Tongue (tissue), 2 donors: ENCODE measurements around the gene KLHL17. TPM values are rescaled to one million over a fixed set of nuclear protein-coding genes. Genes with fewer than 3 reads are reported as not detected.

Source experiments
- DNase-seq: peaks from one replicate; pipeline ENCODE4 v3.0.0-alpha.2; 2015
- total RNA-seq: library from RNA; depleted of rRNA; stranded (reverse); fragments of >200 nt; gene quantifications from one replicate; pipeline ENCODE4 v1.2.3, GENCODE V29; 2014

KLHL17 gene
- total RNA-seq, 1 donor from 2014 or later = 7.5 TPM

DNA sequence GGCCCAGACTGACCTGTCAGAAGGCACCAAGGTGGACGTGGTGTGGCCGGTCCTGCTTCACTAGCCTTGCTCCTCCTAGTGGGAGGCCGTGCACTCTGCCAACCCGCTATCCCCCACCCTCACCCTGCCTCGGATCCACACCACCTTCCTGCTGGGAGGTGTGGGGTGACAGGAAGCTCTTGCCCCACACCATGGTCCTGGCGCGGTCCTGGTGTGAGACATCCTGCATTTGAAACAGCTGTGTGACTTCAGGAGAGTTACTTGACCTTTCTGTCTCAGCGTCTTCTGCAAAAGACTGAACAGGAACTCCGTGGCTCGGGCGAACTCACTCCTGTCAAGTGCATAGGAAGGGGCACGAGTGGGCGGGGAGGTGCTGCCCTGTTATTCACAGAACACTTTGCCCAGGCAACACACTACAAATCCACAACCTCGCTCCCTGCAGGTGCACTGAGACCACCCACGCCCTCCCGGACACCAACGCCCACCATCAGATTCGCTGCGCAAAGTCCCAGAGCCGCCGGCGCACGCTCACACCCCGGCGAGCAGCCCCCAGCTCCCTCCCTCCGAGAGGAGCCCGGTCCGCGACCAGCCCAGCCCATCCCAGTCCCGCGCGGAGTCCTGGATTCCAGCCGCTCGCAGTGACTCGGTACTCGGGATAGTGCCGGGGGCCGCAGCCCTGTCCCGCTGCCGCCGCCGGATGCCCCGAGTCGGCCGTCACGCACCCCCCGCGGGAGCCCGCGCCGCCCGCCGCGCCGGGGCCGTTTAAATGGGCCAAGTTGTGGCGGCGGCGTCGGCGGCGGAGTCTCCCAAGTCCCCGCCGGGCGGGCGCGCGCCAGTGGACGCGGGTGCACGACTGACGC is 37.0 kb upstream of the KLHL17 start, which contains the start of gene SAMD11:
Gene SAMD11 (plus strand): TSS at position 793 of the 860 bp plus-strand sequence. CDS start 509 bp downstream, outside the sequence.
- peak; percentile 90 for DNase-seq

DNA sequence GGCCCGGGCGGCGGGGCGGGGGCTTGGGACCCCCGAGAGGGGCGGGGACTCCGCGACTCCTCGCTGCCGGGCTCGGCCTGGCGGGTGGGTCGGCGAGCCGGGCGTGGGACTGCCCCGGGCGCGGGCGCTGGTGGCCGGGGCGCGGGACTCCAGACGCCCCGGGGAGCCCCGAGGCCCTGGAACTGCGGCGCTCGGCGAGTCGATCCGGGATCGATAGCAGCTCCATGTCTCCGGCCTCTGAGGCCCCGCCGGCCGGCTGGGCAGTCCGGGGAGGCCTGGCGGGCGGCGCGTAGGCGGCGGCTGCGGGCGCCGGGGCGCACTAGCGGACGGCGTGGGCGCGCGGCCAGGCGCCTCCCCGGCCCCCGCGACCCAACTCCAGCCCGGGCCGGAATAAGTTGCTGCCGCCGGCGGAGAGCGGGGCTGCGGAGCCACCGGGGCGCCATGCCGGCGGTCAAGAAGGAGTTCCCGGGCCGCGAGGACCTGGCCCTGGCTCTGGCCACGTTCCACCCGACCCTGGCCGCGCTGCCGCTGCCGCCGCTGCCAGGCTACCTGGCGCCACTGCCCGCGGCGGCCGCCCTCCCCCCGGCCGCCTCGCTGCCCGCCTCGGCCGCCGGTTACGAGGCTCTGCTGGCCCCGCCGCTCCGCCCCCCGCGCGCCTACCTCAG is 36.3 kb upstream of the KLHL17 start:
- DNase-seq = no peak

DNA sequence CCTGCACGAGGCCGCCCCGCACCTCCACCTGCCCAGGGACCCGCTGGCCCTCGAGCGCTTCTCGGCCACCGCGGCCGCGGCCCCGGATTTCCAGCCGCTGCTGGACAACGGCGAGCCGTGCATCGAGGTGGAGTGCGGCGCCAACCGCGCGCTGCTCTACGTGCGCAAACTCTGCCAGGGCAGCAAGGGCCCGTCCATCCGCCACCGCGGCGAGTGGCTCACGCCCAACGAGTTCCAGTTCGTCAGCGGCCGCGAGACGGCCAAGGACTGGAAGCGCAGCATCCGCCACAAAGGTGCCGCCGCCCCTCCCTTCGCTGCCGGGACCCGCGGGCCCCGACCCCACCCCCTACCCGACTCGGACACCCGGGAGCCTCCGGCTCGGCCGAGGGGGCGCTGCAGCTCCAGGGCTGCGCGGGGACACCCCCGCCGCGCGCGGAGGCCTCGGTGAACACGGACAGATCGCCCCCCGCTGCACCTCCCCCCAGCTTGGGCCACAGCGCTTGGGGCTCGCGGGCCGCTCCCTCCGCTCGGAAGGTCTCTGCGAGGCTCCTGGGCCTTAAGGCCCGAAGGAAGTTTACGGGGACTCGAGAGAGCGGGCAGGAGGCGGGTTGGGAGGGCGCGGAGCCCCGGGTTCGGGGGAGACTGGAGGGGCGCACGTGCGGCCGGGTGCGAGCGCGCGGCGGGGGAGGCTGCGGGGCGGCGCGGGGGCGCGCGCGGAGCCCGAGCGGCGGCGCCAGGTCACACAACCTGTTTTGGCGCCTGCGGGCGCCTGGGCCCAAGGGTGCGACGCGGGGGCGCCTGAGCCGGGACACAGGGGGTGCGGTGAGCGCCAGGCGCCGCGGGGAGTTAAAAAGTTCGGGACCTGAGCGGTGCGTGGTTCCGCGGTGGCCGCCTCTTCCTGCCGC is 35.5 kb upstream of the KLHL17 start:
- no peak for DNase-seq

DNA sequence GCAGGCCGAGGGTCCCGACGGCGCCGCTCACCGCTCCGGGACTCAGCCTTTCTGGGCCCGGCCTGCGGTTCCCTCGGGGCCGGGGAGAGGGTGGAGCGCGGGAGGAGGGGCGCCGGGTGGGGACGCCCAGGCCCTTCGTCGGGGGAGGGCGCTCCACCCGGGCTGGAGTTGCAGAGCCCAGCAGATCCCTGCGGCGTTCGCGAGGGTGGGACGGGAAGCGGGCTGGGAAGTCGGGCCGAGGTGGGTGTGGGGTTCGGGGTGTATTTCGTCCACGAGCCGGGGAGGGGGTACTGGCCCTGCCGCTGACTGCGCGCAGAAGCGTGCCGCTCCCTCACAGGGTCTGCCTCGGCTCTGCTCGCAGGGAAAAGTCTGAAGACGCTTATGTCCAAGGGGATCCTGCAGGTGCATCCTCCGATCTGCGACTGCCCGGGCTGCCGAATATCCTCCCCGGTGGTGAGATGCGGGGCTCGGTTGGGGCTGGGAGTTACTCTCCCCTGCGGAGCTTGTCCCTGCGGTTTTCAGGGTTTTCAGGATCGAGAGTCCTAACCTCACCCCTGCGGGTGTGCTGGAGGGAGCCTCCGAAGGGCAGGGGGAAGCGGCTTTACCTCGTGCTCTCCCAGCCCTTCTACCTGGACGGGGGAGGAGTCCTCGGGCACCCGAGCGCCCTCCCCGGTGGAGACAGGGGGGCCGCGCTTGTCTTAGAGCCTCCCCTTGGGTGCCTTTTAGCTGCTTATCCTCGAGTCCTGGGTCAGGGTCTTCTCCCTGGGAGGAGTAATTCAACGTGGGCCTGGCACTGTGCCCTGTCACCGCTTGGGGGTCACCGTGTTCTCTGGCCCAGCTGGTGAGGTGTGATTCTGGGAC is 34.6 kb upstream of the KLHL17 start:
- no peak for DNase-seq

DNA sequence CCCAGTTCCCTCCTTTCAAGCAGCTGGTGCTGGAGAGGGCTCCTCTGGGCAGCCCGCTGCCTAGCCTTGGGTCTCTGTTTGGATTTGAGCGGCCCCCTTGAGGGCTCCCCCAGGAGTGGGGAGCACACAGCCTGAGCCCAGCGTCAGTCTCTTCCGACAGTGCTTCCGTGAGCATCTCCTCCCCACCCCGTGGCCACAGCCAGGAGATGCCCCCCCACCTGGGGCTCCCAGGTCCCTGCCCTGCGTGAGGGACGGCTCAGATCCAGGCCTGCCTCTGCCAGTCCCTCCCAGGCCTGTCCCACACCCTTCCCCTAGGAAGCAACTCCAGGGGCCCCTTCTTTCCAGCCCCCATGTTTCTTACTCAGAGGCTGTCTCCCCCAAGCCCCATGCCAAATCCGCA is 33.1 kb upstream of the KLHL17 start:
- no peak for DNase-seq

DNA sequence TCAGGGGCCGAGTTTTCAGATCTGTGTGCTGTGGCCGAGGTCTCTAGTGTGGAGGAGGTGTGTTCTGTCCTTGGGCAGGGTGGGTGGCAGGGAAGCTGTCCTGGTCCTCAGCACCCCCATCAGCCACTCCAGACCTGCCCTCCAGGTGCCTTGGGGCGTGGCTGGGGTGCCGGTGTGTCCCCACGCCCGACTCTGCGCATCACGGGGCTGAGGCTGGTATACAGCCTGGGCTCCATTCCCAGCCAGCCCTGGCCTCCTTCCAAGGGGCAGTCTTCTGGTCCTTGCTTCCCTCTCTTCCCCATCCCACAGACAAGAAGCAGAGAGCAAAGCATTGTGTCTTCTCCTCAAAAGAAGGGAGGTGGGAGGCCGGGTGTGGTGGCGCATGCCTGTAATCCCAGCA is 32.6 kb upstream of the KLHL17 start:
- no peak for DNase-seq

DNA sequence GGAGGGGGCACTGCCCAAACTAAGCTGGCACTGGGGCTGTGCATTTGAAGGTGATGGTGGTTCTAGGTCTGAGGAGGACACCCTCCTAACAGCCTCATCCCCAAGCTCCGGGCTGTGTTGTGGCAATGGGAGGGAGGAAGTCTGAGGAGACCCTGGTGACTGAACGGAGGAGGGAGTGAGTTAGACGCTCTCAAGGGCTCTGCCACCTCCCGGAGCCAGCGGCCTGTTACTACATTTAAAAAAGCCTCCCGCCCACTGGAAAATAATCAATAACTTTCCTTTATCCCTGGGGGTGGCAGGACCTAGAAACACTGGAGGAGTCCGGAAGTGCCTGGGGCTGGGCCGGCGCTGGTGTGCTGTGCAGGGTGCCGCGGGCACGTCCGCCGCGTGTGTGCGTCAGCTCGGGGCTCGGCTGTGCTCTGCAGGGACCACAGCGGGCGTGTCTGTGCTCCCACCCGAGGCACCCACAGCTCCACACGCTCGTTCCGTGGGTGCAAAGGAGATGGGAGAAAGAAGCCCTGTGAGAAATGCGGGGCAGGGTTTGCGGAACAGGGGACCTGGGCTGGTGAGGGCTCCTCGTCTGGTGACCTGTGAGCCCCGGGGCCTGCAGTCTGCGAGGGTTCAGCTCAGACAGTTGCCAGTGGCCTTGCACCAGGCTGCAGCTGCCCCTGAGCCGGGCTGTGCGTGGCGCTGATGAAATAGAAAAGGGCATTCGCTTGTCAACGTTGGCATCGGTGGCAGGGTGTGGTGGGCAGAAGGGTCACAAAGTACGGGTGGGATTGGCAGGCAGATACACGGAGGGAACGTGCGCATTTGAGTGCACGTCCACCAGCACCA is 31.3 kb upstream of the KLHL17 start:
- DNase-seq = no peak

DNA sequence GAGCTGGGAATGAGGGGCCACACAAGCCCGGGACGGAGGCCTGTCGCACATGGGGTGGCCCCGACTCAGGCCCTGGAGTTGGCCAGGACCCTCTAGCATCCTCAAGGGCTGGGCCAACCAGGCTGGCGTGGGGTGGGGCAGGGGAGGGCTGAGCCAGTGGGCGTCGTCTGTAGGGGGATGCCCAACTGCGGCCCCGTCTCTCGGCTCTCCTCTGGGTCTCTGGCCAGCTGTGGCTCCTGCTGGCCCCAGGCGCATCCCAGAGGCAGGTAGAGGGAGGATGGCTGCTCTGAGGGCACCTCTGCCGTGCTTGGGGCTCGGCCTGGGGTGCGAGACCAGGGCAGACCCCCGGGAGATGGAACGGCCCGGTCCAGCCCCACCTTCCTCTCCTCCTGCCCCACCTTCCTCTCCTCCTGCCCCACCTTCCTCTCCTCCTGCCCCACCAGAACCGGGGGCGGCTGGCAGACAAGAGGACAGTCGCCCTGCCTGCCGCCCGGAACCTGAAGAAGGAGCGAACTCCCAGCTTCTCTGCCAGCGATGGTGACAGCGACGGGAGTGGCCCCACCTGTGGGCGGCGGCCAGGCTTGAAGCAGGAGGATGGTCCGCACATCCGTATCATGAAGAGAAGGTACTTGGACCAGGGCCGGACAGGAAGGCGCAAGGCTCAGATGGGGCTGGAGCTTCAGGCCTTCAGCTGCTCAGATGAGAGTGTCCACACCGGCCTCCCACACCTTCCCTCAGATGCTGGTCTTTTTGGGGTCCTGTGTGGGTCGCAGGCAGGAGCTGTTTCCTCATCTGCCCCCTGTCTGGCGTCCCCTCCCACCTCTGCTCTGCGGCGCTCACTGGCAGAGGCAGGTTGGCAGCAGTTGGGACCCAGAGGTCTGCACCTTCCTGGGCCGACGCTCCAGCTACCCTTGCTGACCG is 30.4 kb upstream of the KLHL17 start:
- DNase-seq = no peak

DNA sequence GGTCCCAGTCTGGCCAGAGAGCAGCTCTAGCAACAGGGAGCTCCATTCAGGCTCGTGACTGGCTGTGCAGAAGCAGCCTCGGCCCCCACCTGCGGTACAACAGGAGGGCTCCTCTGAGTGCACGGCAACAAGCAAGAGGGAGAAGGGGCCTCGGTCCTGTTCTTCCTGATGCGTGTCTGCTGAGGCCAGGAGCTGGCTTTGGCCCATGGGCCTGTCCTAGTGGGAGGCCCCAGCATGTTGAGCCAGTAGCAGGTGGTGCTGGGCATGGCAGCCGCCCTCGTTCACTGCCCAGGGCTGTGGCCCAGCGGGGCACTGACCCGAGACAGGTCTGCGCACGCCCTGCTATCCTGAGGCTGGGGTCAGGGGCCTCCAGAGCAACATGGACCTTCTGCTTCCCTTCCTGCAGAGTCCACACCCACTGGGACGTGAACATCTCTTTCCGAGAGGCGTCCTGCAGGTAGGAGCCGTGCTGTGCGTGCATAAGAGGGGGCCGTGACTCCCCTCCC is 29.7 kb upstream of the KLHL17 start:
- no peak for DNase-seq

DNA sequence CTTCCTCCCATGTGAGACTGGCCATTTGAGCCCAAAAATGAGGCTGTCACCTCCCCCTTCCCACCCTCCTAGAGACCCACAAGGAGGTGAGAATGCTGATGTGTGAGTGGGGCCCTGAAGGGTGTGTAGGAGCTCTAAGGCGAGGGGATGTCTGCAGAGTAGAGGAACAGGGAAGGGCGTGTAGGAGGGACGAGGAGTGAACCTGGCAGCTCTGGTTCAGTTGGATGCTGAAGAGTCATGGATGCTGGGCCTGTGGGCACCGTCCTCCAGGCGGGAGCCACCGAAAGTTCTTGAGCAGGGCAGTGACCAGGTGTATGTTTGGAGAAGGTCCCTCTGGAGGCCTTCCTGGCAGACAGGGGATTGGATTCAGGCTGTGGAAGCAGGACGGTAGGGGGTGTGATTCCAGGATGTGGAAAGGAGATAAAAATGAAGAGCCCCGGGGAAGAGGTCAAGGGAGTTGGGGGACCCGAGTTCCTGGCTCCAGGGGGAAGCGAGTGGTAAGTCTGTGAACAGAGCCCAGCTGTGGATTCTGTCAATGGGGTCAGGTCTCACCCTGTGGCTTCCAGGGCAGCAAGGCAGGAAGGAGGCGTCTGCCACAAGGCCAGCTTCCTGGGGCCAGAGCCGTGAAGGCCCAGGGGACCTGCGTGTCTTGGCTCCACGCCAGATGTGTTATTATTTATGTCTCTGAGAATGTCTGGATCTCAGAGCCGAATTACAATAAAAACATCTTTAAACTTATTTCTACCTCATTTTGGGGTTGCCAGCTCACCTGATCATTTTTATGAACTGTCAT is 28.8 kb upstream of the KLHL17 start:
- no peak for DNase-seq

DNA sequence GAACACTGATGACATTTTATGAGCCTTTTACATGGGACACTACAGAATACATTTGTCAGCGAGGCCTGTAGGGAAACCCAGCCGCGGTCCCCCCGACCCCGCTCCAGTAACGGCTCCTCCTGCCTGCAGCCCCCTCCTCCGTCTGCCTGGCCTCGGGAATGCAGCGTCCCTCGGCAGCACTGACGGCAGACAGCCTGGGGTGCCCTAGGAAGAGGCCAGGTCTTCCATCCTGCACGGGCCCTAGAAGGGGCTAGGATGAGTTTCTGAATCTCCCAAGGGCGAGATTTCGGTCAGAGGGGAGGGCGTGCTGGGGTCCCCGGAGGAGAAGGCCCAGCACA is 28.2 kb upstream of the KLHL17 start:
- no peak for DNase-seq

DNA sequence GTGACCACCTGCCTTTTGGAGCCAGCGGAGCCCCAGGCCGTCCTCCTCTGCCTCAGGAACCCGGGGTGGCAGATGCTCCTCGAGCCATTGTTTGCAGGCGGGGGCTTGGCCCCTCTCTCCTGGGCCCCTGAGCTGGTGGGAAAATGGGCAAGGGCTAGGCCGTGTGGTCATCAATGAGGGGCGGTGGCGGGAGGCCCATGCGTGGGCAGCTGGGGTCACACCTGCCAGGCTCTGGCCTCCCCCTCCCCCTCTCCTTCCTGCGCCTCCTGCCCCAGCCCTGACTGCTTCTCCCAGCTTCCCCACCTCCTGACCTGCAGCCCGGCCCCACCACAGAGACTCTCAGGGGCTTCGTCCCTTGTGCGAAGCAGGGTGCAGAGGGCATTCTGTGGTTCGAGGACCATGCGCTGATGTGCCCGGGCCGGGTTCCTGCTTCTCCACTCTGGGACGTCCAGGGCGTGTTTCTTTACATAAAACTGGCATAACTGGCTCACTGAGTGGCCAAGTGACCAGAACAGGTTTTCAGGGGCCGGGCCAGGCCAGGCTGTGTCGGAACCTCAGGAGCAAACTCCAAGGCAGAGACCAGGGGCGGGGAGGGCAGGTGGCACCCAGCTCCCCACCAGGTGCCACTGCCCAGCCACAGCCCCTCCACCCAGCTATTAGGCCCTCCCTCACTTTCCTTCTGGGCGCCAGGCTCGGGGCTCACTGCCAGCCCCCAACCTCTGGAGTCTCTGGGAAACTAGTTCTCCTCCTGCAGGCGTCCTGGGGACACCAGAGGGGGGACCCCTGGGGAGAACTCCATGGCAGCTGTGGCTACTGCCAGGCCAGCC is 27.4 kb upstream of the KLHL17 start:
- no peak for DNase-seq

DNA sequence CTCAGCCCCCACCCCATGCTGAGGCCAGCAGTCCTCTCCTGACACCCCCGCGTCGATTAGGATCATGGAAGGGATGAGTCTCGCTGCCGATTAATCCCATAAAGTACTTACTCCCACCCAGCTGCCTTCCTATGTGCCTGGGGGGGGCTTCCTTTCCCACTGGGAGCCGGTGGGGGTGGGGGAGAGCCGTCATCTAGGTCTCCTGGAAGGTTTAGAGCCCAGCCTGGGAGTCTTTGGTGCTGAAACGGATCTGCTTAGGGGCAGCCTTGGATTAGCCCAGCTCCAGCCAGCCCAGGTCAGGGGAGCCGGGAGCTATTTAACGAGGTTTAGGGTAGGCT is 26.8 kb upstream of the KLHL17 start:
- DNase-seq = no peak

DNA sequence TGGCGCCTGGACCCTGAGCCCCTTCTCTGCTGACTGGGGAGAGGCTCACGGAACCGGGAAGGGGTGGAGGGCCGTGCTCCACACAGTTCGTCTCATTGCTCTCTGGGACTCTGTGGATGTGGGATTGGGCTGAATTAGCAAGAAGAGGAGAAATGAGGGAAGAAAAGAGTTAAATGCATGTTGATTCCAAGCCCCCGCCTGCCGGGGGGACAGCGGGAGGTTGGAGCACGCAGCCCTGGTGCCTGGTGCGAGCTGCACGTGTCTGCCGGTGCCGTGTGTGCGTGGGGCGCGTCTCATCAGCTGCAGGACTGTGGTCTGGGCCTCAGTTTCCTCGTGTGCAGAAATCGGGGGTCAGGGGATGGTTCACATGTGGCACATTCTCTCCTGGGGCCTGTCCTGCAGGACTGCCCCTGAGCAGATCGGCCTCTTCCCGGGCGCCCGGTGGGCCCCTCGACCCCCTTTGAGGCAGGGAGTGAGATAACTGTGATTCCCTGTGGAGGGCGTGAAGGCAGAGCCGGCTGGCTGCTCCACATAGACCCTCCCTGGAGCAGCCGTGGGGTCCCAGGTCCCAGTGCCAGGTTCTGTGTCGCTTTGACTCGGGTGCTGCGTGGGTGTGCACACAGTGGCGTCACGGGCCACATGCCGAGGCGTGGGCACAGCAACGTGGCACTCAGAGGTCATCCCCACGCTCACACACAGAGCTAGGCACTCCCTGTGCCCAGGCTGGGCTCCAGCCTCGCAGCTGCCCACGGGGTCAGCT is 25.2 kb upstream of the KLHL17 start:
- no peak for DNase-seq

DNA sequence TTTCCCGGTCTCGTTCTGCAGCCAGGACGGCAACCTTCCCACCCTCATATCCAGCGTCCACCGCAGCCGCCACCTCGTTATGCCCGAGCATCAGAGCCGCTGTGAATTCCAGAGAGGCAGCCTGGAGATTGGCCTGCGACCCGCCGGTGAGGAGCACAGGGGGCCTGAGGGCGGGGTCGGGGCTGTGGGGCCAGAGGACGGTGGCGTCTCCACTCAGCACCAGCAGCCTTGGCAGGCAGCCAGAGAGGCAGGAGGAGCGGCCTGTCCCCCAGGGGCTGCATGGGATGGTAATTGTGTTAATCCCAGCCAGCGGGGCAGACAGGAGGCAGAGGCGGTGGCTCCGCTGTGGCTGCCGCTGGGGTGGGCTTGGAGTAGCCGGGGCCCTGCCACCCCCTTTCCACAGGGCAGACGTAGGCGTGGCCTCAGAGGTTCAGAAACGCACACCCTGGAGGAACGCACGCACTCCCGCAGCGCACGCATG is 24.6 kb upstream of the KLHL17 start:
- peak; percentile 81 for DNase-seq

DNA sequence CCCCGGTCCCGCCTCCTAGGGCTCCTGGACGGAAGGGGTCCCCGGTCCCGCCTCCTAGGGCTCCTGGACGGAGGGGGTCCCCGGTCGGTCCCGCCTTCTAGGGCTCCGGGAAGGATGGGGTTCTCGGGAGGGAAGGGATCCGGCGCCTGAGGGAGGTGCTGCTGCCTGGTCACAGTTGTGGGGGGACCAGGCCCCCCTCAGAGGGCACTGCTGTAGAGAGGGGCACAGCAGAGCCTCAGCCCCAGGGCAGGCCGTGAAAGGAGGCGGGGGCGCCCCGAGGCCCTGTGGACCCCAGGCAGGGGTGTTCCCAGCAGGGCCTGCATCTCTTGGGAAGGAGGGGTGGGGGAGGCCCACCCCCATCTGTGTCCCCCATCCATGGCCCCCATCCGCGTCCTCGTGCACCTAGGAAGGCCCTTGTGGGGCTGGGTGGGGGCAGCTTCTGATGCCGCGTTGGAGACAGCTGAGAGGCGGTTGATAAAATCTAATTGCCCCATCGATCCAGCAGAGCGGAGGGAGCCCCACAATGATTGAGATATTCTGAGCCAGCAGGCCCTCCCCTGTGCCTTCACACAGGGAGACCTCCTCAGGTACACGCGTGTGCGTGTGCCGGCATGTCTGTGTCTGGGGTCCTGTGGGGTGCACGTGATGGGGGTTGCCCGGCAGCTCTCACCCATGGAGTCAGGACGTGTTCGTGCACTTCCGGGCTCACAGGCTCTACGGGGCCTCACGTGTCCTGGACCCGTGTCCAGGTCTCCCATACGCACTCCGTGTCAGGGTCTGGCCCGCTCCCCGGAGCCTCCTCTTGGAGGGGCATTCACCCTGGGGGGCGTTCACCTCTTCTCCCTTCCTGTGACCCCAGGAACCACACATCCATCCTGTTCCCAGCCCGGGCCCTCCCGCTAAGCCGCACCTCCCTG is 23.8 kb upstream of the KLHL17 start:
- DNase-seq = no peak
